Breast epithelium (tissue), 4 donors: ENCODE results near the gene SLC23A1. TPM values are rescaled to one million over a fixed set of nuclear protein-coding genes. Genes with fewer than 3 reads are reported as not detected.
A peak's percentile ranks its signal among the peaks of the same experiment; 100 is the strongest.

Source experiments
- DNase-seq, 2 donors: peaks; one replicate each; pipeline ENCODE4 v3.0.0-alpha.2; 2019; ENCODE audit warnings: low spot score in 2 of 2
- H3K27ac ChIP-seq, 2 donors: fragments of 200-600 bp; sonication (generic) in 1 of 2; one replicate each; pipeline ENCODE4 v1.5.1; 2016 to 2019; ENCODE audit warnings: mild to moderate bottlenecking in 1 of 2
- H3K27me3 ChIP-seq, 2 donors: fragments of 200-600 bp; sonication (generic) in 1 of 2; one replicate each; pipeline versions ENCODE4 v1.5.1 to v1.6.0; 2017 to 2019; ENCODE audit warnings: control low read depth in 1 of 2, mild to moderate bottlenecking in 1 of 2
- H3K36me3 ChIP-seq: fragments of 200-600 bp; one replicate; pipeline ENCODE4 v1.5.1; 2019
- H3K4me1 ChIP-seq, 2 donors: fragments of 200-600 bp; sonication (generic); one replicate each; pipeline ENCODE4 v1.5.1; 2016 to 2019; ENCODE audit warnings: control low read depth in 1 of 2
- H3K4me3 ChIP-seq, 3 donors: fragments of 200-600 bp; sonication (generic); 1 replicate in 2 of 3; 2 replicates in 1 of 3; pipeline ENCODE4 v1.5.1; 2016 to 2019; ENCODE audit warnings: mild to moderate bottlenecking in 3 of 3, moderate library complexity in 2 of 3
- H3K9me3 ChIP-seq, 2 donors: fragments of 200-600 bp; sonication (generic) in 1 of 2; one replicate each; pipeline ENCODE4 v1.5.1; 2016 to 2019; ENCODE audit warnings: control low read depth in 1 of 2
- CTCF ChIP-seq, 3 donors: fragments of 450-650 bp; IDR thresholded peaks; one replicate each; pipeline ENCODE4 v1.5.1; 2016 to 2017; ENCODE audit warnings: antibody characterized with exemption in 3 of 3, mild to moderate bottlenecking in 3 of 3, moderate library complexity in 3 of 3
- POLR2A ChIP-seq: fragments of 450-650 bp; IDR thresholded peaks from one replicate; pipeline ENCODE4 v1.6.1; 2016; ENCODE audit warnings: antibody characterized with exemption, mild to moderate bottlenecking, moderate library complexity
- POLR2AphosphoS5 ChIP-seq, 3 donors: sonication (generic); formaldehyde crosslinking; IDR thresholded peaks; one replicate each; pipeline ENCODE4 v1.6.1; 2017; ENCODE audit warnings: antibody characterized with exemption in 3 of 3
- intact Hi-C: fragments of 100-400 bp; cut with DNase I; formaldehyde crosslinking; loops from one replicate; pipeline ENCODE4 v1.15.1; 2023; ENCODE audit warnings: low total_unique reads
- total RNA-seq, 3 donors: library from RNA; depleted of rRNA; stranded (reverse); fragments of >200 nt; gene quantifications; one replicate each; pipeline ENCODE4 v1.1.0, GENCODE V29; 2016

SLC23A1 gene
- total RNA-seq, 3 donors from 2014 or later = 0.33 to 1.0 TPM; not detected in 1

GRCh38 chr5:139415869-139416268 lies 32.8 kb upstream of the SLC23A1 start:
- DNase-seq = no peak
- no peak overlapping the region for H3K4me3 ChIP-seq
- no peaks in the 10 kb centered on the region for H3K27me3 ChIP-seq
- H3K4me1 ChIP-seq = peaks cover 4 to 12% of the 10 kb centered on the region in 2 donors
- TF ChIP-seq CTCF (IDR thresholded peaks at IDR 0.05) (no peak), POLR2AphosphoS5 (IDR thresholded peaks at IDR 0.05) (no peak), POLR2A (no peak)
- H3K9me3 ChIP-seq = no peaks in the 10 kb centered on the region
- no peaks in the 10 kb centered on the region for H3K36me3 ChIP-seq
- intact Hi-C loops = loop anchor here (2.0 to 5.0 kb wide), 2 partner anchors 71 to 101 kb away; no protein-coding TSS in a partner anchor
- peak overlapping the region; percentile 38 to 77 for H3K27ac ChIP-seq

- Histone ChIP-seq H3K4me3 (no peak overlapping the region), H3K9me3 (no peaks in the 10 kb centered on the region), H3K36me3 (no peaks in the 10 kb centered on the region), H3K4me1 (peaks cover 4 to 12% of the 10 kb centered on the region in 2 donors), H3K27me3 (no peaks in the 10 kb centered on the region), H3K27ac (peak overlapping the region; percentile 38 to 77)
- intact Hi-C loops = loop anchor here (2.0 to 5.0 kb wide), 2 partner anchors 71 to 102 kb away; no protein-coding TSS in a partner anchor
- no peak for TF ChIP-seq CTCF (IDR thresholded peaks at IDR 0.05)
- no peak for TF ChIP-seq POLR2AphosphoS5 (IDR thresholded peaks at IDR 0.05)
- no peak for DNase-seq
Measured at GRCh38 chr5:139415221-139415861, 32.2 kb upstream of the SLC23A1 start.

DNA sequence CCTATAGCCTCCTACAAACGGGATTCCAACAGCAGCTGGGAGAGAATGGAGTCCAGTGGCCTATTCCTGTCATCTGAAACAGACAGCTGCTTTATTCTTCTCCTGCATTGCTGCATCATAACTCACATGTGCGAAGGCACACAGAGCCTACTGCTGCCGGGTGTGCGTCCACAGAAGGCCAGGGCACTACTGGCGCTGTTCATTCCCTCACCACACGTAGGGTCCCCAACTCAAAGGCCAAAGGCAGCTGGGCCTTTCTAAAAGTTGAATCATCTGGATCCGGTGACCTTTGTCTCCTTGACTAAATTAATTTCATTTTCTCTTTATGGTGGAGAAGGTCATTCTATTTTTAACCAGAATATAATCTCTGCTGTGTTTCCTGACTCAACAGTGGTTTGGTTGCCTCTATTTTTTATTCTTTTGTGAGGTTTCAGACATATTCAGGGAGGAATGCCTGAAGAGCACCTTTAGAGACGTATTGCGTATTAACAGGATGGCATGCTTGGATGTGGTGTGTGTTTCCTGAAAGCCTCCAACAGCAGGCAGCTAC lies 31.6 kb upstream of the SLC23A1 start:
- H3K9me3 ChIP-seq = no peaks in the 10 kb centered on the region
- no peak for TF ChIP-seq CTCF (IDR thresholded peaks at IDR 0.05)
- TF ChIP-seq POLR2AphosphoS5 (IDR thresholded peaks at IDR 0.05) = no peak
- TF ChIP-seq POLR2A = no peak
- DNase-seq = no peak
- H3K27me3 ChIP-seq = no peaks in the 10 kb centered on the region
- H3K27ac ChIP-seq = peak overlapping the region; percentile 38 to 77
- H3K4me1 ChIP-seq = peaks cover 4 to 12% of the 10 kb centered on the region in 2 donors
- H3K36me3 ChIP-seq = no peaks in the 10 kb centered on the region
- H3K4me3 ChIP-seq = no peak overlapping the region
- intact Hi-C loops = loop anchor here (2.0 to 5.0 kb wide), 2 partner anchors 72 to 103 kb away; no protein-coding TSS in a partner anchor

GRCh38 chr5:139413963-139414362 lies 30.9 kb upstream of the SLC23A1 start:
- no peaks in the 10 kb centered on the region for H3K27me3 ChIP-seq
- H3K4me3 ChIP-seq = no peak overlapping the region
- H3K9me3 ChIP-seq = no peaks in the 10 kb centered on the region
- TF ChIP-seq CTCF (IDR thresholded peaks at IDR 0.05) (no peak), POLR2A (no peak), POLR2AphosphoS5 (IDR thresholded peaks at IDR 0.05) (no peak)
- intact Hi-C loops = loop anchor here (2.0 kb wide), 1 partner anchor 73 kb away; no protein-coding TSS in a partner anchor
- peaks cover 4 to 12% of the 10 kb centered on the region in 2 donors for H3K4me1 ChIP-seq
- DNase-seq = no peak
- H3K27ac ChIP-seq = peak overlapping the region; percentile 38 to 77
- H3K36me3 ChIP-seq = no peaks in the 10 kb centered on the region

- no peak overlapping the region for H3K27ac ChIP-seq
- intact Hi-C loops = no loop called here
- no peak overlapping the region for H3K4me3 ChIP-seq
- no peak for DNase-seq
- no peaks in the 10 kb centered on the region for H3K27me3 ChIP-seq
- TF ChIP-seq CTCF (IDR thresholded peaks at IDR 0.05) (no peak), POLR2A (no peak), POLR2AphosphoS5 (IDR thresholded peaks at IDR 0.05) (no peak)
- H3K4me1 ChIP-seq = peaks cover 4 to 12% of the 10 kb centered on the region in 2 donors
- no peaks in the 10 kb centered on the region for H3K9me3 ChIP-seq
- no peaks in the 10 kb centered on the region for H3K36me3 ChIP-seq
Measured at GRCh38 chr5:139413153-139413552, 30.1 kb upstream of the SLC23A1 start.
